Stimulated activated CD4-positive, alpha-beta T cell treated with anti-CD3 and anti-CD28 coated beads, Interleukin-1b, Interleukin-23, amount 100 ng/mL, for 4 hours (primary cell): Measurements from ENCODE around the gene NAPB.
"Not testable (repeated sequence)": the region's sequence is repeated elsewhere in the genome, so short reads cannot be mapped to it uniquely, and the experiment has no call there.

Source experiments
- DNase-seq, 2 donors: peaks; one replicate each; pipeline ENCODE4 v3.0.0-alpha.2; 2020; ENCODE audit warnings: low read depth in 2 of 2

Gene NAPB

GRCh38 chr20:23368316-23369071 is 52.8 kb downstream of the NAPB start:
- no peak for DNase-seq

DNA sequence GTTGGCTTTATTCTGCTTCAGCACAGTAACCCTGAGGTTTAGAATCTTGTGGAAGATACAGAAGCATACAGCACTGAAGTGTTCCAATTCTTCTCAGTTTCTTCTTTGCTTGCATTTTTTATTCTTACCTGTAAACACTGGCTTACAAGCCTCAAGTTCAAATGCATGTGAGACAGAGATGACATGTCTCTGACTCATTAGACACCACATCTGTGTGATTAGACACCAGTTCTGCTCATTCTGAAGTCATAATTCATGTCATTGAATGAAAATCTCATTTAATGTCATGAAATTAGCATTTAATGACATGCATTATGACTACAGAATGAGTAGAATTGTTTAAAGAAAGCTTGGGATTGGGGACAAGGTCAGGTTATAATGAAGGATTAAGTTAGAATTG is 53.5 kb downstream of the NAPB start:
- DNase-seq = no peak

DNA sequence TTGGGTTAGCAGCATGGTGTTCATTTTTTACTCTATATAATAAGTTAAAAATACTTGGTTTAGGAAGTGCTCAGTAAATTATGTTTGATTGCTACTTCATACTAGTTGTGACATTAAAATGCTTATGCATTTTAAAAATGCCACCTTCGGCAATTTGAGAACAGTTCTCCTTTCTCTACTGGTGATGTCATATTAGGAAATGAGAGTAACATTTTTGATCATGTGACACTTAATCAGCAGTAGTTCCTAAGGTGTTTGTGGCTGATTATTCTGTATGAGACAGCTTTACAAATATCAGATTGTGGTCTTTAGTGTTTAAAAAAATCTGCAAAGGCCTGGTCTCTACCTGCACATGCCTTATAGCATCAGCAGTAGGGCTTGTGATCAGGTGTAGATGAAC is 54.9 kb downstream of the NAPB start:
- no peak for DNase-seq

DNA sequence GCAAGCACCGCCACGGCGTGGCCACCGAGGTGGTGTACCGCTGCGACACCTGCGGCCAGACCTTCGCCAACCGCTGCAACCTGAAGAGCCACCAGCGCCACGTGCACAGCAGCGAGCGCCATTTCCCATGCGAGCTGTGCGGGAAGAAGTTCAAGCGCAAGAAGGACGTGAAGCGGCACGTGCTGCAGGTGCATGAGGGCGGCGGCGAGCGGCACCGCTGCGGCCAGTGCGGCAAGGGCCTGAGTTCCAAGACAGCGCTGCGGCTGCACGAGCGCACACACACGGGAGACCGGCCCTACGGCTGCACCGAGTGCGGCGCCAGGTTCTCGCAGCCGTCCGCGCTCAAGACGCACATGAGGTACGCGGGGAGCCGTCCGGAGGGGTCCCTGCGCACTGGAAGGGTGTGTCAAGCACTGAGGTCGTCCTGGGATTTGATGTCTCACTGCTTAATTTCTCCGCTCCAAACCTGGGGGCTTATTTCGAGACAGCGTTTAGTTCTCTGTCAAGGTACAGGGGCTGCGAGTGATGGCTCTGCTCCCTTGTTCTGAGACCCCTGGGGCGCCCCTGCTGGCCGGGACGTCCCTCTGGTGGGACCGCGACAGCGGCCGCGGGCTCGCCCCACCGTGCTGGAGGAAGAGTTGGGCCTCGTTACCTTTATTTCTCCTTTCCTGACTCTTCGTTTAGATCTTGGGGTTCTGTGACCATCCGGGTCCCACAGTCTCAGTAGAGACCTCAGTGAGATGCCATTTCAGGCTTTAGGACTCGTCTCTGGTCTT is 55.7 kb downstream of the NAPB start:
- DNase-seq = no peak

- DNase-seq = no peak
Observed at GRCh38 chr20:23363257-23363649, 58.0 kb downstream of the NAPB start.

DNA sequence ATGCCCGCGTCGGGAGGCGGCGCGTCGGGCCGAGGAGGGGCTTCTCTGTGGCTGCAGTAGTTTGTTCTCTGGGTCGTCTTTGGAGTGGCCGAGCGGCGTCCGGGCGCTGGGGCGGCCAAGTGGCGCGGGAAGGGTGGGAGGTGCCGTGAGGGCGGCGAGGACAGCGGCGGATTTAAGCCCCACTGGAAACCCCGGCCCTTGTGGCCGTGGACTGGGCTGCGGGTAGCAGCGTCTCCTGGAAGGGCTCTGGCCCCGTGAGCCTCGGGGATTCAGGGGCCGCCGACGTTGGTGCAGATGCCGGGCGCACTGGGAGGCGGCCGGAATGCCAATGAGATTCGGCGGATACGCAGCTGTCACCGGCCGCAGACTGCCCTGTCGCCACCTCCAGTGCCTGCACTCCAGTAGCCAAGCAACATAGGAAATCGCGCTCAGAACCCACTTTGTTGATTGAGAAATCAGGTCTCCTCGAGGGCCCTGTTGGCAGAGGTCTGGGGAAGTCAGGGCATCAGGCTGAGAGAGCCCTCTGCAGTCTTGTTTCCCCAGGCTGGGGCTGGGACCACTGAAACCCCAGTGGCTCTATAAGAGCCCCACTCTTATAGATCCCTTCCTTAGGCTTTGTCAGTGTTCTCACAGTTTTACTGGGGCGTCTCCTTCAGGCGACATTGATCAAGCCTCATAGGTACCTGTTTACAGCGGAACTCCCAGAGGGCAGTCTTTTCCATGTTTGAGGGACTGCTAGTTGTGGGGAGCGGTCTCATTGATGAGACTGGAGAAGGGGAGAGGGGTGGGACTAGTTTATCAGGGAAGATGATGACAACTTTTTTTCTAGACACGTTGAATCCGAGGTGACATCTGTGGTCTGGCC is 58.7 kb downstream of the NAPB start:
- no peak for DNase-seq

DNA sequence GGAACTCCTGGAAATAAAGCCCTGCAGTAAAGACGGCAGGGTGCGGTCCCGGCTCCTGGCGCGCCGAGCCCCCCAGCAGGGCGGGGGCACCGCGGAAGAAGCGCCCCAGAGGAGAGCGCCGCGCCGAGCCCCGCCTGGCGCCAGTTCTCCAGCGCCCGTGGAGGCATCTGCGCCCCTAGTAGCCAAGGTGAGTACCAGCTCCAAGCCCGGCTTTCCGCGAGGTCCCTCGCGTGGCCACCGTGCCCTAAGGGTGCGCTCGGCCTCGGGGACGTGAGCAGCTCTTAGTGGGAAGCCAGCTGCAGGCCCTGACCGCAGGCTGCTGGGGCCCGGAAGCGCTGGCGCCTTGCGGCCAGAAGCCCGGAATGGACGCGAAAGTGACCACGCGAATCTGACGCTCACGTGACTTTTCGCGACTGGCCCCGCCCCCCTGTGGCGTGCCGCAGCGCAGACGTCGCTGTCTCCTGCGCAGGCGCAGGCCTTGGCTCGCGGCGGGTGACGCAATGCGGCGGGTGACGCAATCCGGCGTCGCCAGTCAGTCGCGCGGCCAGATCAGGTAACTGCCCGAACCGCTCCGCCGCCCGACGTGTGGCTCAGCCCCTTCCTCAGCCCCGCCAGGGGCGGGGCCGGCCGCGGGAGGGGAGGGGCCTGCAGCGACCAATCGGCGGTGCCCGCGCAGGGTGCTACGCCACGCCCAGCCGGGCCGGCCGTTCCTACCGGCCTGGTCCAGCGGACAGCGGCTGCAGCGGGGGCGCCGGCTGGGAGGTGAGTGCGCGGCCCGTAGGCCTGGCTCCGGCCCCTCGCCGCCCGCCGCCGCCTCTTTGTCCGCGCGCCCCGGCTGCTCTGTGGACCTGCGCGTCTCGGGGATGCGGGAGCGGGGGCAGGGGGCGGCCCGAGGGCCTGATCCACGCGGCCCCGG is 59.6 kb downstream of the NAPB start, which contains the start of gene GZF1:
TSS of gene GZF1 (plus strand) at position 707 of the 916 bp plus-strand sequence. CDS start 2,202 bp downstream, outside the sequence.
- DNase-seq = peak; percentile 98

DNA sequence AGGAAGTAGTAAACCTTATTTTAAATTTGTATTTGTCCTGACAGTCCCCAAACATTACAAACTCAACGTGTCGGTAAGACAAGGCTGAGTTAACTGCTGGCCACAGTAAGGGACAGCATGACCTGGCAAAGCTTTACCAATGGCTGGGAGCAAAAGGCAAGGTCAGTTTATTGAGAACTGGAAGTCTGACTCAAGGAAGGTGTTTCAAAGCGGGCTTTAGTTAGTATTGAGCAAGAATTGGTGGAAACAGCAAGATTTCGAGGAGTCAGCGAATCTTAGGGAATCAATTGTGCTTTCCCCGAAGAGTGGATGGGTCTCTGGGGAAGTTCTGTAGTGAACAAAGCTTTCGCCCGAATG is 60.2 kb downstream of the NAPB start:
- DNase-seq = no peak

DNA sequence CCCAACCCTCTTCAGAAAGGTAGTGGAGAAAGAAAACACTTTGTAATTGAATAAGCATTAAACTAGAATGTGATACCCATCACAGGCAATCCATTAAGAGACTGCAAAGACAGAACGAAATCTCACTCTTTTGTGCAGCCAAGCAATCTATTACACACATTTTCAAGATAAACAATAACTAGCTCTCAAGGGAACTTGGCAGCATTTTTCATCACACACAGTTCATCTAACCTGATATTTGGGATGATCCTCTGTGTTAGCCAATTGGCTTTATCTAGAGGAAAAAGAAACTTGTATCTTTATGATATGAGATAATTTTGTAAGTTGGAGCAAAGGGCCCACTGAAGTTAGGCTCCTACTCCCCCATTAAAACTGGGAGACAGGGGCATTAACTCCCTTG is 60.8 kb downstream of the NAPB start:
- DNase-seq = no peak

DNA sequence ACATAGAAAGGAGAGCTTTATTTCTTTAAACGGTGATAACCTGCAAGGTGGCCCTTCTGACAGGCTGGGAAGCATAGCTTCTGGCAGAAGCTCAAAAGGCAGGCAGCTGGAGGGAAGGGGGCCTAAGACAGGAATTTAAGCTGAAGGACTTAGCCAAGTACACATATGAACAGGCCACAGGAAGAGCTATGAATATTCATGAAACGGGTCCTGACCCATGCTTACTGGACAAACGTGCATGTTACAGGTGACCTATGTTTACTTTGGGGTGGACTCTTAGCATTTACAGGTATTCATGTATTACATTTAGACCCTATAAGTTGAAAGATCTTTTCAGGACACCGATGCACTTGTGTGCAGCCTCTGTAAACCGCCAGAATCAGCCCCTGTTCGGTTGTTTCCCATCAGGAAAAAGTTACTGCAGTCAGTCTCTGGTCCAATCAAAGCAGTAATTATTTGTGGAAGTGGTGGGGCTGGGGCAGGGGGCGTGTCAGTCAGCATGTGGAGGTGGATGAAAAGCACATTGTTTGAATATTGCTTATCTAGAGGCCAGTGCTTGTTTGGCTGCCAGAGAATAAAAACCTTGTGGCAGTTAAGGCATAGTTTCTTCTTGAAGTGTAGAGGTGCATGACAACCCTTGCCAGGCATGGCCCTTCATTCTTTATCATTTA is 62.2 kb downstream of the NAPB start:
- DNase-seq = no peak

GRCh38 chr20:23358563-23358906 is 62.8 kb downstream of the NAPB start:
- no peak for DNase-seq

GRCh38 chr20:23357767-23358562 is 63.3 kb downstream of the NAPB start:
- peak; percentile 98 to 99 for DNase-seq

- no peak for DNase-seq
Observed at GRCh38 chr20:23356203-23356602, 65.1 kb downstream of the NAPB start.

- DNase-seq = peak; percentile 43 to 50
Observed at GRCh38 chr20:23350904-23351838, 70.1 kb downstream of the NAPB start.

DNA sequence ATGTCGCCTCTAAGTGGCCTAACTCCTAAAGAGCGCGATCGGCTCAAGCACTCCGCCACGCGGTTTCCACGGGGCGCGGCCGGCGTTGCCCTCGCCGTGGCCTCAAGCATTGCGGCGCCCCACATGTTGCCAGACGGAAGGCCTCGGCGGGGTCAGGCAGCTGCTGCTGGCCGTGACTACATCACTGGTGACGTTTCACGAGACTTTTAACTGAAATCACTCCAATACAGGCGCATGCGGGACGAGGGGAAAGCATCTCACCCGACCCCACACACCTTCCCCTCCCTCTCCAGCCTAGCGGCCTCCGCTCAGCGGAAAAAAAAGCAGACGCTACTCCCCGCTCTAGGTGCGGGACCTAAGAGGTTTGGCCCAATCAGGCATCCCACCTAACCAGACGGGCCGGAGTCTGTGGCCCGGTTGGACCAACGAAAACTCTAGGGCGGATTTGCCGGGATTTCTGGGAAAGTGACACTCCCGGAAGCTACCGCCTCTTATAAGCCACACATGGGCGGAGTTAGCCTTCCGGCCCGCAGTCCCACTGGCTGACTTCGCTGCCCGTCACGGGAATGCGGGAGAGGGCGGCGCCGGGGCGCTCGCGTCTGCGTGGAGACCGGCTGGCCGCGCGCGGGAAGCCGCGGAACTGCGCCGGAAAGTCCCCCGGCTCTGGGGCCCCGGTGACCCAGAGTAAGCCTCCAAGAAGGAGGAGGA is 70.9 kb downstream of the NAPB start, which contains the start of gene NXT1:
TSS of gene NXT1 (plus strand) at position 596 of the 708 bp plus-strand sequence. CDS start 3,251 bp downstream, outside the sequence.
- peak; percentile 93 to 95 for DNase-seq

DNA sequence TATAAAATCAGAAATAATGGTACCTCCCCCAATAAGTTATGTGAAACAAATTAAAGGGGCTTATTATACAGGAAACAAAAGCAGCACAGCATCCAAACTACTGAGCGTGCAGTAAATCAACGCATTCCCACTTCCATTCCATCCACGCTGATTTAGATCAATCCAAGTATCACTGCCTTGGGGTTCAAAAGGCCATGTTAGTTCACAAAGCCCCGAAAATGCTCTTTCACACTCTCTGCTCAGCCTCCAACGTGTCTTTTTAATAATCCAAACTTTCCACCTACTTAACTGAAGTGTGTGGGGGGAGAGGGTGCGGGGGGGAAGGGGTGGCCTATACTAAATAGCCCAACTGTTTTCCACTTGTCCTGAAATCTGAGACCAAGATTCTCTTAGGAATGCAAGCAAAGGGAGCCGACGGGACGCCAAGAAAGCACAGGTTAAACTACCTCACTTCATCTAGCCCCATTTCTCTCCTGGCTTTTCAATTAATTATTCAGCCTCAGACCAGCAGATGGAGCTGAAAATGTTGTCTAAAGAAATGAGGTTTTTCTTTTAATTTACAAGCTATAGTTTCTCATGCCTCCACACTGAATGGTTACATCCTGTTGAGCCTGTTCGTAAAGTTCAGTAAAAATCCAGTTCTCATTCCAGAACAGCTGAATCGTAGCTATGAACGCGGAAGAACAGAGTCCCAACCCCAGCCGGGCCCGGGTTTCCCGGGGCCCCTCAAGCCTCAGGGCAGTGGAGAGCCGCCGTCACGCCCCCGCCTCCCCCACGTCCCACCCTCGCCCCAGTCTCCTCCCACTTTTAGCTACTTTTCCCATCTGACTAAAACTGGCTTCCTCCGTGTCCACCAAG is 71.7 kb downstream of the NAPB start:
- DNase-seq = peak; percentile 67 to 74

GRCh38 chr20:23348510-23348909 is 72.8 kb downstream of the NAPB start:
- DNase-seq = not testable (repeated sequence)
